Nucleus accumbens (tissue), 56 donors: Measurements from ENCODE around the gene AKR7A3.
"Not testable (repeated sequence)": the region's sequence is repeated elsewhere in the genome, so short reads cannot be mapped to it uniquely, and the experiment has no call there.

ENCODE experiments used
- DNase-seq, 56 donors: peaks; one replicate each; lab custom pipeline; 2025; lab: John Stamatoyannopoulos, UW

The AKR7A3 gene

DNA sequence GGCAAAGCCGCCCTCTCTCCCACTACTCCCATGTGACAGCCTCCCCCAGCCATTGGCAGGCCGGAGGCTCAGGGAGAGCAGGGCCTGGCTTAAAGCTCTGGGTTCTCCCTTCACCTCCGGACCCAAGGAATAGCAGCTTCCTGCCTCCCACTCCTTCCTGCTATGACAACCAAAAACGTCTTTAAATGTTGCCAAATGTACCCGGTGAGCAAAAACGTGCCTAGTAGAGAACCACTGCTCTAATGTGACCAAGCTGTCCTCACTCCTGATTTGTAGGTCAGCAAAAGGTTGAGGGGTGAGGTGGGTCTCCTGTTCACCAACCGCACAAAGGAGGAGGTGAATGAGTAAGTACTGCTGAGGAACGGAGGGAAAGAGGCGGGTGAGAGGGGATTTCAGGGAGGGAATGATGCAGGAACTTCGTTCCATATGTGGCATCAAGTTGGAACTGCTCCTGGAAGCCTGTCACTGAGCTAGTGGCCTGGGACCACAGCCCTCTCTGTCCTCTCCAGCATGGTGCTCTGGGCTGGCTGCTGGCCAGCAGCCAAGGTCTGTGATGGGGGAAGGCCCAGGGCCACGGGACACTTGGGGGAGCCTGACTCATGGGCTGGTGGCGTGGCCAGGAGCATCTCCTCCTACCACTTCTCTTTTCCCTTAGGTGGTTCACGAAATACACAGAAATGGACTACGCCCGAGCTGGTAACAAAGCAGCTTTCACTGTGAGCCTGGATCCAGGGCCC is 31.2 kb downstream of the AKR7A3 start:
- DNase-seq = peak in 2 of 56 donors; percentile 8 to 22

DNA sequence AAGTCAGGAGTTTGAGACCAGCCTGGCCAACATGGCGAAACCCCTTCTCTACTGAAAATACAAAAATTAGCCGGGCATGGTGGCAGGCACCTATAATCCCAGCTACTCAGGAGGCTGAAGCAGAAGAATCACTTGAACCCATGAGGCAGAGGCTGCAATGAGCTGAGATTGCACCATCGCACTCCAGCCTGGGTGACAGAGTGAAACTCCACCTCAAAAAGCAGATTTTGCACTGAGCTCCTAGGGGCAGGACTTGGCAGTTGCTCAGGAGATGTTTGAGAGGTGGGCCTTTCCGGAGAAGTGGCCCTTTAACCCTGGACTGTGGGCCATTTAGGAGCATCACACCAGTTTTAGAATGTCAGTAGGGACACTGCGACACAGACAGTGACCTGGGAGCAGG is 32.3 kb downstream of the AKR7A3 start:
- not testable (repeated sequence) for DNase-seq

- DNase-seq = peak in 2 of 56 donors; percentile 8 to 23
Observed at GRCh38 chr1:19255288-19255687, 33.3 kb downstream of the AKR7A3 start.

- peak in 9 of 56 donors; percentile 7 to 47 (median 19) for DNase-seq
Observed at GRCh38 chr1:19254416-19254815, 34.2 kb downstream of the AKR7A3 start.

DNA sequence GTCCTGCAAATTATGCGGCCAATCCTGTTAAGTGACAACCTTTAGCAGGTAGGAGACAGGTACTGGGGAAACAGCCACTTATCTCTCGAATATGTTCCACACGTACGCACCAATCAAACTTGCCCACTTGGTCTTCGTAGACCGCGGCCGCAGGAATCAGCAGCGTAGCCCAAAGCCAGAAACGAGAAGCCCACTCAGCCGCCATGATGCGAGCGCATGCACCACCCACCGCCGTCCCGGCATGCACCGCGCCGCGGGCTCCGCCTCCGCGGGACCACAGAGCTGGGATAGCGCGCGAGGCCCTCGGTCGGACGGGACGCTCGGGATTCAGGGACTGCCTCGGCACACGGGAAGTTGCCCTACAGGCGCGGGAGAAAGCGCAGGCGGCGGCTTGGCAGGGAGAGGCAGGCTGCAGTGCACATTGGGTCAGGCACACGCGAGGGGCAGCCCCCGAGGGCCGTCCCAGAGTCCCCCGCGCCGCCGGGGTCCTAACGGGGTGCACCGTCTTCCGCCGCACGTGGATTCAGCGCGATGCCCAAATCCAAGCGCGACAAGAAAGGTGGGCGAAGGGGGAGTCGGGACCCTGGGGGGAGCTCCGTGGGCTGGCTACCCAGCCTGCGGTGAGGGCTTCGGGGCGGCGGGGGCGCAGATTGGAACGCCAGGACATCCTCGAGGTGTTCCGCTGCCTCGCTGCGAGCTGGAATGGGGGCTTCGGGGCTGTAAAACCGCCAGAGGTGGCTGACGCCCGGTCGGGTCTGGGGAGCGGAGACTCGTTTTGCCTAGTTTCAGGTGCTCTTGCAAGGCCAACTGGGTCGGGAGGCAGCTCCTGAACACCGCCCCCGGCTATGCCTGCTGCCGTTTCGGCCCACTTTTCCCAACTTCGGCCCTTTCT is 37.0 kb downstream of the AKR7A3 start, which contains the start of the genes EMC1 and MRTO4:
TSS of gene EMC1 (minus strand) at position 220 of the 892 bp plus-strand sequence. CDS start at position 205, 15 bp downstream.
TSS of gene MRTO4 (plus strand) at position 501 of the 892 bp plus-strand sequence. CDS start at position 532, 31 bp downstream.
- DNase-seq = peak in 54 of 56 donors; percentile 47 to 93 (median 84)

- no peak for DNase-seq
Observed at GRCh38 chr1:19250629-19251304, 37.8 kb downstream of the AKR7A3 start.

DNA sequence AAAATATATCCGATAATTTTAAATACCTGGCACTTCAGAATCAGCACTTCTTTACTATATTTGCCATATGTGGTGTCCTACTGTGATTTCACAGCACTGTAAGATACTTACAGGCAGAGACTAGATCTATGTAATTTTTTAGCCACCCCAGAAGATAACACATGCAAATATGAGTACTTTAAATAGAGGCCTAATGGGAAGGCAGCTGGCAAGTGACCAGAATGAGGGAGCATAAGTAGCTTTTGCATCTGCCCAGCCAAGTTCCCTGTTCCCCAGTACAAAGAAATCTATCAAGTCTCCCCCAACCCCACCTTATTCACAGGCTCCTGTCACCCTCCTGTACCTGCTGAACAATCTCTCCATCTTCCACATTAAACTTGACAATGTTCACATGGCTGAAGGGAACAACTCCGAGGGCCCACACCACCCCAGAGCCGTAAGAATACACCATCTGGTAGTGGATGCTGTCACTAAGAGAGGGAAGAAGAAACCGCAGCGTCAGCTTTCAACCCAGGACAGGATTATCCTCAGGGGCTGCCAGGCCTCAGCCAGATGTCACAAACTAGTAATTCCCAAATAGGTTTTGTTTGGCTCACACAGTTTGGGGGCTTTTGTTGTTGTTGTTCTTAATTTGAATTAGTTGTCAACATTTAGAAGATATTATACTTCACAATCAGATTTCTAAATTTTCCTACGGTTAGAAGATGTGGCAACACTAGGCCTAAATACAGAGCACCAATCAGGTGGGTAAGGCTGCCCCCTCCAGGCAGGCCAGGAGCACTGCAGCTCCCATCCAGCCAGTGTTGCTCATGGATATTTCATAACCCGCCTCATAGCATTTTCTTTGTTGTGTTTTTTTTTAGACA is 47.7 kb downstream of the AKR7A3 start:
- peak in 35 of 56 donors; percentile 1 to 66 (median 16) for DNase-seq

GRCh38 chr1:19239876-19240275 is 48.7 kb downstream of the AKR7A3 start:
- DNase-seq = no peak

- no peak for DNase-seq
Observed at GRCh38 chr1:19234224-19234623, 54.3 kb downstream of the AKR7A3 start.
